Putamen (tissue), 1 donor: ENCODE measurements around the gene FMC1.

Experiments used
- DNase-seq: peaks from one replicate; pipeline ENCODE4 v3.0.0-alpha.2; 2016; ENCODE audit warnings: low spot score

Gene FMC1

GRCh38 chr7:139374246-139374645 is 33.1 kb downstream of the FMC1 start:
- no peak for DNase-seq

- no peak for DNase-seq
Measured at GRCh38 chr7:139382439-139382838, 41.3 kb downstream of the FMC1 start.

DNA sequence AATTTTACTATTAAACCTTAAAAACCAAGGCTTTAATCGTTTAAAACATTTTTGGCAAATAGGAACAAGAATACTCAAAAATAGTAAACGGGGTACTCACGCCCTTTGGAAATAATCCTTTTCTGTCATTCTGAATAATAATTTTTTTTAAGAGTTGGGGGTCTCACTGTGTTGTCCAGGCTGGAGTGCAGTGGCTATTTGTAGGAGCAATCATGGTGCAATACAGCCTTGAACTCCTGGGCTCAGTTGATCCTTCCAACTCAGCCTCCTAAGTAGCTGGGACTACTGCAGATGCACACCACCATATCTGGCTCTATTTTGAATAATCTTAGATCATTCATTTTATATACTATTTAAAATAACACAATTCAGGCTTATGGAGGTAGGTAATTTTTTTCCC is 43.5 kb downstream of the FMC1 start:
- no peak for DNase-seq

GRCh38 chr7:139387594-139387993 is 46.5 kb downstream of the FMC1 start:
- no peak for DNase-seq

- no peak for DNase-seq
Measured at GRCh38 chr7:139389091-139389490, 48.0 kb downstream of the FMC1 start.

GRCh38 chr7:139389774-139390173 is 48.6 kb downstream of the FMC1 start:
- no peak for DNase-seq

- DNase-seq, result no peak
Measured at GRCh38 chr7:139393621-139394211, 52.6 kb downstream of the FMC1 start.

DNA sequence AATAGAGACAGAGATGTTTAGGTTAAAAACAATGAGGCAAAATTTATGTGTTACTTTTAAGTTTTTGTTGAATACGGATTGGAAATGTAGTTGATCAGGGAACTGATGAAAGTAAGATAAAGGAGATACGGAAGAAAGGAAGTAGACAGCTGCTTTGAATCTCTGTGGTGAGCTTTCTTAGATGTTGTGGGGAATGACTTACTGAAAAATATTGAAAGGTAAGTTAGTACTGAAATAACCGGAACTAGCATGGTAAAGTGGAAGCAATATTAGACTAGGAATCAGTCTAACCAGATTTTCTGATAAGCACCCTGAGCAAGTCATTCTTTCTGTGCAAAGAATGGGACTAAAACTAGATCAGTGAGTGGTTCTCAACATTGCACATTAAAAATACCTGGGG is 53.4 kb downstream of the FMC1 start:
- DNase-seq, result no peak
